Sigmoid colon (tissue), 4 donors: ENCODE data around the gene LIAS.

Source experiments
- CTCF ChIP-seq, 4 experiments: fragments of 450-650 bp in 3 of 4; fragments of 200-600 bp in 1 of 4; IDR thresholded peaks; one replicate each; pipeline ENCODE4 v1.5.1; 2016 to 2019; ENCODE audit warnings: antibody characterized with exemption in 4 of 4, mild to moderate bottlenecking in 3 of 4, moderate library complexity in 2 of 4
- EP300 ChIP-seq, 4 donors: sonication (generic); formaldehyde crosslinking; IDR thresholded peaks; one replicate each; pipeline ENCODE4 v1.6.1; 2017; ENCODE audit warnings: antibody characterized with exemption in 4 of 4
- POLR2A ChIP-seq, 2 donors: fragments of 450-650 bp; IDR thresholded peaks; one replicate each; pipeline ENCODE4 v1.6.1; 2016; ENCODE audit warnings: antibody characterized with exemption in 2 of 2, mild to moderate bottlenecking in 2 of 2, moderate library complexity in 2 of 2
- POLR2AphosphoS5 ChIP-seq, 4 donors: sonication (generic); formaldehyde crosslinking; IDR thresholded peaks; one replicate each; pipeline ENCODE4 v1.6.1; 2017; ENCODE audit warnings: antibody characterized with exemption in 4 of 4

- TF ChIP-seq CTCF (IDR thresholded peaks at IDR 0.05) (no peak), POLR2A (IDR thresholded peaks at IDR 0.05) (no peak), EP300 (IDR thresholded peaks at IDR 0.05) (no peak), POLR2AphosphoS5 (IDR thresholded peaks at IDR 0.05) (no peak)
Measured at GRCh38 chr4:39472396-39472795, 13.5 kb downstream of the LIAS start.
